Lower leg skin (tissue), 4 donors: Measurements from ENCODE around the gene RIPK4. TPM values are rescaled to one million over a fixed set of nuclear protein-coding genes. Genes with fewer than 3 reads are reported as not detected.

Source experiments
- DNase-seq, 2 donors: peaks; one replicate each; pipeline ENCODE4 v3.0.0-alpha.2; 2019; ENCODE audit warnings: low spot score in 2 of 2
- H3K4me3 ChIP-seq: fragments of 200-600 bp; sonication (generic); 2 replicates; pipeline ENCODE4 v1.5.1; 2017; ENCODE audit warnings: mild to moderate bottlenecking, low read depth; ENCODE audit not compliant: poor library complexity, severe bottlenecking
- CTCF ChIP-seq, 3 donors: fragments of 450-650 bp; IDR thresholded peaks; one replicate each; pipeline ENCODE4 v1.5.1; 2016; ENCODE audit warnings: antibody characterized with exemption in 3 of 3, mild to moderate bottlenecking in 3 of 3, moderate library complexity in 2 of 3
- POLR2A ChIP-seq, 2 donors: fragments of 450-650 bp; IDR thresholded peaks; one replicate each; pipeline ENCODE4 v1.6.1; 2016 to 2017; ENCODE audit warnings: antibody characterized with exemption in 2 of 2, mild to moderate bottlenecking in 1 of 2, moderate library complexity in 1 of 2
- WGBS, 2 donors: methylation state at CpG; one replicate each; pipeline ENCODE4 v1.1.5; 2018; 5-methylcytosine and 5-hydroxymethylcytosine counted together
- intact Hi-C: fragments of 100-400 bp; cut with DNase I; formaldehyde crosslinking; loops from one replicate; pipeline ENCODE4 v1.15.0; 2023; ENCODE audit warnings: low total_unique reads
- total RNA-seq, 4 donors: library from RNA; depleted of rRNA; stranded (reverse); fragments of >200 nt; gene quantifications; one replicate each; pipeline ENCODE4 v1.1.0, GENCODE V29; 2016

The RIPK4 gene
- total RNA-seq, 4 donors from 2014 or later: 61.0 to 88.1 (median 68.2) TPM

GRCh38 chr21:41707231-41707959 lies 59.5 kb downstream of the RIPK4 start:
- WGBS, 2 donors: 26 to 34% methylated on average over 6 of the region's 6 CpGs
- no peak for TF ChIP-seq POLR2A (IDR thresholded peaks at IDR 0.05)
- no peak for TF ChIP-seq CTCF (IDR thresholded peaks at IDR 0.05)

GRCh38 chr21:41706678-41707077 lies 60.2 kb downstream of the RIPK4 start:
- H3K4me3 ChIP-seq: no peak overlapping the region
- TF ChIP-seq CTCF (IDR thresholded peaks at IDR 0.05) (no peak), POLR2A (IDR thresholded peaks at IDR 0.05) (no peak)
- 65 to 66% methylated on average over 3 of the region's 3 CpGs for WGBS, 2 donors
- DNase-seq: no peak
- intact Hi-C loops: no loop called here

More at GRCh38 chr21:41707231-41707959, 59.5 kb downstream of the RIPK4 start:
- no peak overlapping the region for H3K4me3 ChIP-seq
- intact Hi-C loops: no loop called here
- no peak for DNase-seq

GRCh38 chr21:41706263-41706639 lies 60.6 kb downstream of the RIPK4 start:
- 68 to 73% methylated on average over 4 of the region's 4 CpGs for WGBS, 2 donors
- intact Hi-C loops: no loop called here
- no peak for TF ChIP-seq CTCF (IDR thresholded peaks at IDR 0.05)
- TF ChIP-seq POLR2A (IDR thresholded peaks at IDR 0.05): no peak
- H3K4me3 ChIP-seq: no peak overlapping the region
- DNase-seq: no peak

- no peak overlapping the region for H3K4me3 ChIP-seq
- 88 to 91% methylated on average over 16 of the region's 16 CpGs for WGBS, 2 donors
- intact Hi-C loops: no loop called here
- no peak for TF ChIP-seq CTCF (IDR thresholded peaks at IDR 0.05)
- no peak for TF ChIP-seq POLR2A (IDR thresholded peaks at IDR 0.05)
- no peak for DNase-seq
These were observed 61.1 kb downstream of the RIPK4 start for GRCh38 chr21:41705546-41706262.

- intact Hi-C loops: no loop called here
- H3K4me3 ChIP-seq: no peak overlapping the region
- no peak for TF ChIP-seq CTCF (IDR thresholded peaks at IDR 0.05)
- no peak for TF ChIP-seq POLR2A (IDR thresholded peaks at IDR 0.05)
- 69 to 72% methylated on average over 13 to 17 of the region's 18 CpGs for WGBS, 2 donors
- no peak for DNase-seq
These were observed 62.9 kb downstream of the RIPK4 start for GRCh38 chr21:41703857-41704501.
